ENCODE data around the gene RMRP. TPM values are rescaled to one million over a fixed set of nuclear protein-coding genes. Genes with fewer than 3 reads are reported as not detected.

Gene RMRP
- total and polyA plus RNA-seq, 2 experiments from 2014 or later, result 20,944 TPM; not detected in 1

DNA sequence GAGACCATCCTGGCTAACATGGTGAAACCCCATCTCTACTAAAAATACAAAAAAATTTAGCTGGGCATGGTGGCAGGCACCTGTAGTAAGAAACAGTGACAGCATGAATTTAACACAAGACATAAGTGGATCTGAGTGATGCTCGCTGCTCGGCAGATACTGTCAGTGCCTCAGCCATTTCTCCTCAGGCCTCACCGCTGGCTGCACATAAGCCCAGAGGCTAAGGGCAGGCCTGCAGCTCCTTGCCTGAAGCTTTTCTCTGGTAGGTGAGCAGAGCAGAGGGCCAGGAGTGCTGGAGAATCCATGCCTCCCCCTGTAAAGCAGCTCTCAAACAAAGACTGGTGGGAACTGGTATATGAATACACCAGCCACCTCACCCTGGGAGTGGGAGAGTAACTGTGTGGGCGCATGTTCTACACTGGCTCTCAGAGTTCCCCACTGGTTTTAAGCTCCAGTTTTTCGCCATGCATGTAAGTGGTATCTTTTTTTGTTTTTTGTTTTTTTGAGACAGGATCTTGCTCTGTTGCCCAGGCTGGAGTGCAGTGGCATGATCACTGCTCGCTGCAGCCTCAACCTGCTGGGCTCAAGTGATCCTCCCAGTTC lies 29.3 kb downstream of the RMRP start:
- in situ Hi-C loops (cut with MboI), result no loop called here
- H3K9ac ChIP-seq, result no peak overlapping the region
- H3F3A ChIP-seq (ENCODE audit: insufficient read depth), result no peaks in the 10 kb centered on the region
- no peak overlapping the region for H3K27ac ChIP-seq
- no peaks in the 10 kb centered on the region for H3K79me2 ChIP-seq (ENCODE audit: insufficient read depth)
- H3K4me2 ChIP-seq (ENCODE audit: unreplicated experiment), result no peak overlapping the region
- H3K4me3 ChIP-seq, result no peak overlapping the region
- H4K20me1 ChIP-seq (ENCODE audit: insufficient read depth), result no peaks in the 10 kb centered on the region
- 83 to 90% methylated on average over 6 of the region's 6 CpGs for WGBS, 2 experiments (ENCODE audit: low coverage in 1 of 2, low lambda C conversion rate in 2 of 2, missing lambda C conversion rate in 2 of 2)
- TF ChIP-seq EZH2phosphoT487 (IDR thresholded peaks at IDR 0.05; ENCODE audit: insufficient read depth, low read depth) (no peak), EZH2 (IDR thresholded peaks at IDR 0.05; ENCODE audit: insufficient read depth, poor library complexity, severe bottlenecking) (no peak)
- H3K4me1 ChIP-seq (ENCODE audit: insufficient read depth), result no peaks in the 10 kb centered on the region
- no peaks in the 10 kb centered on the region for H3K27me3 ChIP-seq (replicated peaks; ENCODE audit: insufficient read depth)
- H3K36me3 ChIP-seq (ENCODE audit: low read depth), result no peaks in the 10 kb centered on the region
- no peaks in the 10 kb centered on the region for H3K9me3 ChIP-seq (ENCODE audit: low read depth)
- H2AFZ ChIP-seq, result no peak overlapping the region
- no peak for DNase-seq
- H3K9me2 ChIP-seq (ENCODE audit: insufficient read depth), result no peaks in the 10 kb centered on the region

DNA sequence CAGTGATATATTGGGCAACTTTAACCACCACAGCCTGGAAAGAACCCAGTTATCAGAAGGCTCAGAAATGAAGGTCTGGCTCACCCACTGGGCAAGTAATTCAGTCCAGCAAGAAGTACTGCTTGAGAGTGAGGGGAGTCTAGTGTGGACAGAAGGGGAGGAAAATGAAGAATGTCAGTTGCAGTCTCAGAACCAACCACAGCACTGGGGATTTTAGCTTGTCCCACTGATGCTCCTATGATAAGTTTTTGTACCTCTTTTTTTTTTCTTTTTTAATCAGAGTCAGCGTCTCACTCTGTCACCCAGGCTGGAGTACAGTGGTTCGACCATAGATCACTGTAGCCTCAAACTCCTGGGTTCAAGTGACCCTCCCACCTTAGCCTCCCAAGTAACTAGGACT lies 30.2 kb downstream of the RMRP start:
- no peak overlapping the region for H3K9ac ChIP-seq
- H3K9me3 ChIP-seq (ENCODE audit: low read depth), result no peaks in the 10 kb centered on the region
- in situ Hi-C loops (cut with MboI), result no loop called here
- no peak overlapping the region for H3K4me2 ChIP-seq (ENCODE audit: unreplicated experiment)
- 87 to 100% methylated on average over 2 of the region's 2 CpGs for WGBS, 2 experiments (ENCODE audit: low coverage in 1 of 2, low lambda C conversion rate in 2 of 2, missing lambda C conversion rate in 2 of 2)
- no peaks in the 10 kb centered on the region for H3K79me2 ChIP-seq (ENCODE audit: insufficient read depth)
- no peak overlapping the region for H3K4me3 ChIP-seq
- no peaks in the 10 kb centered on the region for H3K36me3 ChIP-seq (ENCODE audit: low read depth)
- no peak for DNase-seq
- no peaks in the 10 kb centered on the region for H3F3A ChIP-seq (ENCODE audit: insufficient read depth)
- no peaks in the 10 kb centered on the region for H3K4me1 ChIP-seq (ENCODE audit: insufficient read depth)
- TF ChIP-seq EZH2 (IDR thresholded peaks at IDR 0.05; ENCODE audit: insufficient read depth, poor library complexity, severe bottlenecking) (no peak), EZH2phosphoT487 (IDR thresholded peaks at IDR 0.05; ENCODE audit: insufficient read depth, low read depth) (no peak)
- no peaks in the 10 kb centered on the region for H3K27me3 ChIP-seq (replicated peaks; ENCODE audit: insufficient read depth)
- H2AFZ ChIP-seq, result no peak overlapping the region
- no peaks in the 10 kb centered on the region for H4K20me1 ChIP-seq (ENCODE audit: insufficient read depth)
- no peaks in the 10 kb centered on the region for H3K9me2 ChIP-seq (ENCODE audit: insufficient read depth)
- H3K27ac ChIP-seq, result no peak overlapping the region

DNA sequence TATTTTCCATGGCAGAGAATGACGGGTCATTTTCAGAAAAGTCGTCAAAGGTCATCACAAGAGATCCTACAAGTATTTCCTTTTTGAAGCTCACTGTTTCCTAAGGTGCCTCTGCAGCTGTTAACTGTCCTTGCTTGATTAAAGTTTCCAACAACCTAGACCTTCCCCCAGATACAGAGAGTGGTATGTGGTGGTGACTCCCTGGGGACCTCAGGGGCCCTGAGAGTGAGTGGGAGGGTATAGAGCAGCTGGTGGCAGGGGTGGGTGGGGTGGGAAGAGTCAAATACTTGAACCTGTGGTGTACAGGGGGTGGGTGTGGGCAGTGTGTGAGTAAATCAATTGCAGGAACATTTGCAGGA lies 38.0 kb downstream of the RMRP start:
- no peaks in the 10 kb centered on the region for H3K27me3 ChIP-seq (replicated peaks; ENCODE audit: insufficient read depth)
- H3F3A ChIP-seq (ENCODE audit: insufficient read depth), result no peaks in the 10 kb centered on the region
- no peak overlapping the region for H3K4me3 ChIP-seq
- TF ChIP-seq EZH2phosphoT487 (IDR thresholded peaks at IDR 0.05; ENCODE audit: insufficient read depth, low read depth) (no peak), EZH2 (IDR thresholded peaks at IDR 0.05; ENCODE audit: insufficient read depth, poor library complexity, severe bottlenecking) (no peak)
- no peaks in the 10 kb centered on the region for H3K9me3 ChIP-seq (ENCODE audit: low read depth)
- WGBS, 2 experiments (ENCODE audit: low coverage in 1 of 2, low lambda C conversion rate in 2 of 2, missing lambda C conversion rate in 2 of 2), result 70 to 73% methylated on average over 2 of the region's 2 CpGs
- in situ Hi-C loops (cut with MboI), result loop anchor here (25.0 kb wide), 1 partner anchor 93 kb away; no protein-coding TSS in a partner anchor
- H3K4me1 ChIP-seq (ENCODE audit: insufficient read depth), result no peaks in the 10 kb centered on the region
- no peak overlapping the region for H3K4me2 ChIP-seq (ENCODE audit: unreplicated experiment)
- no peaks in the 10 kb centered on the region for H3K36me3 ChIP-seq (ENCODE audit: low read depth)
- H4K20me1 ChIP-seq (ENCODE audit: insufficient read depth), result no peaks in the 10 kb centered on the region
- no peak overlapping the region for H3K27ac ChIP-seq
- H3K9ac ChIP-seq, result no peak overlapping the region
- no peaks in the 10 kb centered on the region for H3K9me2 ChIP-seq (ENCODE audit: insufficient read depth)
- no peaks in the 10 kb centered on the region for H3K79me2 ChIP-seq (ENCODE audit: insufficient read depth)
- DNase-seq, result no peak
- H2AFZ ChIP-seq, result no peak overlapping the region

DNA sequence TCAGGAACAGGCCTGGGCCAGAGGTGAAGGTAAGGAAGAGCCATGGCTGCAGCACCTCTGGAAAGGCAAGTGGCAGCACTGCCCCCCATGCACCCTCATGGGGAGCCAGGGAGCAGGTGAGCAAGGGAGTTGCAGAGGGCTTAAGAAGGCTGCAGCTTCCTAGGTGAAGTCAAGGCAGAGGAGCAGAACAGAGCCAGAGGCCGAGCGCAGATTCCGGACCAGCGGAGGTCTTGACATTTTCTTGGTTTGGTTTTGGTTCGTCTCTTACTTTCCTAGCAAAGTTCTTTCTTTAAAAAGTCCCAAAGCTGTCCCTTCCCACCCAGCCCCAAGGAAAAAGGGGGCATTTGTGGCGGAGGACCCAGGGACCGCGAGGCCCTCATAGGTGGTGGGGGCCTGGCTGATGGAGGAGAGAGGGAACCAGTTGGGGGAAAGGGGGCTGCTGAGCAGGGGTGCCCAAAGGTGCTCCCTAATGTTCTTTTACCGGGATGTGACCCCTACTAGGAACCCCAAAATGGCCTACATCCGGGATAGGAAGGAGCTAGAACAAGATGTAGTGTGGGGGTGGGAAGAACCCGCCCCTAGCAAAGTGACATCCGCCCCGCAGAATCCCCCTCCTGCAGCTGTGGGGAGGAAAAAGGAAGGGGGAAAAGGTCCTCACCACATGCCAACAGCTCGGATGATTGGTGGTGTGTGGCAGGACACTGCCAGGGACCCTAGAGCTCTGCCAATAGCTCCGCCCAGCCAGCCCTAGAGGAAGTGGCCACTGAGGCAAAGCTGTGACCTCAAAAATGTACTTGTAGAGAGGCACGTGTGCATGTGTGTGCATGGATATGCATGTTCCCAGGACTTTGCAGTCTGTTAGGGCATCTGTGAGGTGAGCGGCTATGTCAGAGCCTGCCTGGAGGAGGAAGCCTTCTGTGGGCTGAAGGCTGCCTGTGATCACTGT lies 38.7 kb downstream of the RMRP start:
- Histone ChIP-seq H3K79me2 (ENCODE audit: insufficient read depth) (no peaks in the 10 kb centered on the region), H3F3A (ENCODE audit: insufficient read depth) (no peaks in the 10 kb centered on the region), H3K36me3 (ENCODE audit: low read depth) (no peaks in the 10 kb centered on the region), H3K27me3 (replicated peaks; ENCODE audit: insufficient read depth) (no peaks in the 10 kb centered on the region), H2AFZ (no peak overlapping the region), H3K4me1 (ENCODE audit: insufficient read depth) (no peaks in the 10 kb centered on the region), H3K4me3 (no peak overlapping the region), H3K9me3 (ENCODE audit: low read depth) (no peaks in the 10 kb centered on the region), H3K4me2 (ENCODE audit: unreplicated experiment) (no peak overlapping the region), H3K9ac (no peak overlapping the region), H4K20me1 (ENCODE audit: insufficient read depth) (no peaks in the 10 kb centered on the region), H3K9me2 (ENCODE audit: insufficient read depth) (no peaks in the 10 kb centered on the region), H3K27ac (no peak overlapping the region)
- no peak for DNase-seq
- WGBS, 2 experiments (ENCODE audit: low coverage in 1 of 2, low lambda C conversion rate in 2 of 2, missing lambda C conversion rate in 2 of 2), result 89 to 91% methylated on average over 16 to 17 of the region's 17 CpGs
- in situ Hi-C loops (cut with MboI), result loop anchor here (25.0 kb wide), 1 partner anchor 93 kb away; no protein-coding TSS in a partner anchor
- no peak for TF ChIP-seq EZH2phosphoT487 (IDR thresholded peaks at IDR 0.05; ENCODE audit: insufficient read depth, low read depth)

All from GM23248 (cell line).